ENCODE data around the gene SLC27A3. TPM values are rescaled to one million over a fixed set of nuclear protein-coding genes. Genes with fewer than 3 reads are reported as not detected.
A peak's percentile ranks its signal among the peaks of the same experiment; 100 is the strongest.

Gene SLC27A3
- total RNA-seq, 2 experiments from 2014 or later, result 41.1 to 50.1 TPM

- no peaks in the 10 kb centered on the region for H3K36me3 Mint-ChIP-seq (ENCODE audit: low read depth)
- CTCF ChIA-PET, result interaction anchor here (0.9 to 4.8 kb wide), 3 partner anchors 11 to 193 kb away, joined by 3 to 28 read pairs (median 8); partner anchors contain the start of genes DENND4B and RAB13
- POLR2A ChIA-PET, result interaction anchor here (0.8 to 1.2 kb wide), 2 partner anchors 152 to 192 kb away, joined by 3 to 5 read pairs; partner anchors contain the start of genes DENND4B and RAB13
- no peak for DNase-seq
- peaks cover 81% of the 10 kb centered on the region for H3K4me1 Mint-ChIP-seq (ENCODE audit: low read depth)
- no peak overlapping the region for H3K4me3 Mint-ChIP-seq
- no peak for ATAC-seq
- H3K27me3 Mint-ChIP-seq (ENCODE audit: low read depth), result no peaks in the 10 kb centered on the region
- H3K27ac Mint-ChIP-seq, result peak overlapping the region; percentile 79
- no peaks in the 10 kb centered on the region for H3K9me3 Mint-ChIP-seq (ENCODE audit: insufficient read depth)
These were observed 18.9 kb downstream of the SLC27A3 start for GRCh38 chr1:153793973-153794615.

GRCh38 chr1:153794624-153795329, 19.6 kb downstream of the SLC27A3 start:
- Mint-ChIP-seq H3K4me1 (ENCODE audit: low read depth) (peaks cover 75% of the 10 kb centered on the region), H3K36me3 (ENCODE audit: low read depth) (no peaks in the 10 kb centered on the region), H3K9me3 (ENCODE audit: insufficient read depth) (no peaks in the 10 kb centered on the region), H3K27me3 (ENCODE audit: low read depth) (no peaks in the 10 kb centered on the region), H3K27ac (peak overlapping the region; percentile 79), H3K4me3 (no peak overlapping the region)
- CTCF ChIA-PET, result interaction anchor here (2.9 to 4.6 kb wide), 2 partner anchors 19 to 191 kb away, joined by 11 to 50 read pairs; partner anchors contain the start of genes RAB13 and SLC27A3
- no peak for ATAC-seq
- no peak for DNase-seq
- POLR2A ChIA-PET, result interaction anchor here (0.6 to 1.5 kb wide), 2 partner anchors 19 to 183 kb away, joined by 3 to 5 read pairs; partner anchors contain the start of genes JTB and SLC27A3

- ChIA-PET POLR2A (interaction anchor here (0.6 to 1.6 kb wide), 4 partner anchors 20 to 195 kb away, joined by 3 to 5 read pairs (median 4); partner anchors contain the start of genes JTB and SLC27A3), CTCF (interaction anchor here (0.6 to 4.6 kb wide), 4 partner anchors 10 to 533 kb away, joined by 3 to 50 read pairs (median 7); partner anchors contain the start of genes RAB13 and SLC27A3)
- Mint-ChIP-seq H3K27me3 (ENCODE audit: low read depth) (no peaks in the 10 kb centered on the region), H3K27ac (peak overlapping the region; percentile 57), H3K9me3 (ENCODE audit: insufficient read depth) (no peaks in the 10 kb centered on the region), H3K36me3 (ENCODE audit: low read depth) (no peaks in the 10 kb centered on the region), H3K4me3 (no peak overlapping the region), H3K4me1 (ENCODE audit: low read depth) (peaks cover 69% of the 10 kb centered on the region)
- ATAC-seq (no peak), DNase-seq (no peak)
These were observed 20.2 kb downstream of the SLC27A3 start for GRCh38 chr1:153795330-153795837.

- ChIA-PET CTCF (interaction anchor here (0.6 to 4.6 kb wide), 26 partner anchors 8 to 532 kb away, joined by 3 to 50 read pairs (median 4); partner anchors contain the start of genes CREB3L4, DENND4B, GATAD2B and RAB13), POLR2A (interaction anchor here (1.3 to 1.6 kb wide), 5 partner anchors 134 to 194 kb away, joined by 3 to 5 read pairs (median 4); partner anchors contain the start of genes JTB and RAB13)
- H3K4me1 Mint-ChIP-seq (ENCODE audit: low read depth), result peaks cover 61% of the 10 kb centered on the region
- DNase-seq (peak; percentile 67), ATAC-seq (peak; percentile 42)
- H3K27me3 Mint-ChIP-seq (ENCODE audit: low read depth), result no peaks in the 10 kb centered on the region
- no peaks in the 10 kb centered on the region for H3K36me3 Mint-ChIP-seq (ENCODE audit: low read depth)
- H3K4me3 Mint-ChIP-seq, result no peak overlapping the region
- H3K9me3 Mint-ChIP-seq (ENCODE audit: insufficient read depth), result no peaks in the 10 kb centered on the region
- peak overlapping the region; percentile 79 for H3K27ac Mint-ChIP-seq
These were observed 21.0 kb downstream of the SLC27A3 start for GRCh38 chr1:153795934-153796785.

- ATAC-seq, result peak; percentile 83
- no peaks in the 10 kb centered on the region for H3K27me3 Mint-ChIP-seq (ENCODE audit: low read depth)
- peak; percentile 93 for DNase-seq
- CTCF ChIA-PET, result interaction anchor here (0.8 to 4.6 kb wide), 29 partner anchors 8 to 531 kb away, joined by 3 to 50 read pairs (median 4); partner anchors contain the start of genes CREB3L4, DENND4B, GATAD2B and JTB
- no peak overlapping the region for H3K4me3 Mint-ChIP-seq
- H3K36me3 Mint-ChIP-seq (ENCODE audit: low read depth), result peaks cover 2% of the 10 kb centered on the region
- H3K4me1 Mint-ChIP-seq (ENCODE audit: low read depth), result peaks cover 58% of the 10 kb centered on the region
- H3K9me3 Mint-ChIP-seq (ENCODE audit: insufficient read depth), result no peaks in the 10 kb centered on the region
- POLR2A ChIA-PET, result interaction anchor here (0.6 to 1.6 kb wide), 8 partner anchors 76 to 193 kb away, joined by 3 to 5 read pairs (median 3); partner anchors contain the start of genes DENND4B and RAB13
- peak overlapping the region; percentile 79 for H3K27ac Mint-ChIP-seq
These were observed 21.8 kb downstream of the SLC27A3 start for GRCh38 chr1:153796786-153797659.

- H3K36me3 Mint-ChIP-seq (ENCODE audit: low read depth), result peaks cover 14% of the 10 kb centered on the region
- no peak for ATAC-seq
- no peak for DNase-seq
- H3K27me3 Mint-ChIP-seq (ENCODE audit: low read depth), result no peaks in the 10 kb centered on the region
- no peaks in the 10 kb centered on the region for H3K9me3 Mint-ChIP-seq (ENCODE audit: insufficient read depth)
- H3K4me1 Mint-ChIP-seq (ENCODE audit: low read depth), result peaks cover 60% of the 10 kb centered on the region
- CTCF ChIA-PET, result interaction anchor here (0.6 to 4.6 kb wide), 10 partner anchors 8 to 192 kb away, joined by 3 to 50 read pairs (median 9); partner anchors contain the start of genes DENND4B, RAB13, RPS27 and SLC39A1
- POLR2A ChIA-PET, result interaction anchor here (1.2 to 2.0 kb wide), 2 partner anchors 148 to 195 kb away, joined by 3 to 5 read pairs; partner anchors contain the start of gene DENND4B
- no peak overlapping the region for H3K4me3 Mint-ChIP-seq
- H3K27ac Mint-ChIP-seq, result no peak overlapping the region
These were observed 23.2 kb downstream of the SLC27A3 start for GRCh38 chr1:153798468-153798780.

GRCh38 chr1:153799016-153799415, 23.8 kb downstream of the SLC27A3 start:
- peaks cover 20% of the 10 kb centered on the region for H3K36me3 Mint-ChIP-seq (ENCODE audit: low read depth)
- H3K27ac Mint-ChIP-seq, result no peak overlapping the region
- H3K4me1 Mint-ChIP-seq (ENCODE audit: low read depth), result peaks cover 66% of the 10 kb centered on the region
- no peak for ATAC-seq
- CTCF ChIA-PET, result interaction anchor here (2.6 to 4.6 kb wide), 4 partner anchors 18 to 187 kb away, joined by 9 to 50 read pairs (median 23); partner anchors contain the start of genes DENND4B and RAB13
- H3K27me3 Mint-ChIP-seq (ENCODE audit: low read depth), result no peaks in the 10 kb centered on the region
- POLR2A ChIA-PET, result interaction anchor here (1.2 to 2.0 kb wide), 2 partner anchors 147 to 194 kb away, joined by 3 to 5 read pairs; partner anchors contain the start of gene DENND4B
- H3K9me3 Mint-ChIP-seq (ENCODE audit: insufficient read depth), result no peaks in the 10 kb centered on the region
- no peak overlapping the region for H3K4me3 Mint-ChIP-seq
- DNase-seq, result no peak

GRCh38 chr1:153799566-153800465, 24.6 kb downstream of the SLC27A3 start:
- ChIA-PET POLR2A (interaction anchor here (2.0 kb wide), 1 partner anchor 146 kb away, joined by 5 read pairs; the partner anchor contains the start of gene DENND4B), CTCF (interaction anchor here (4.6 to 5.9 kb wide), 2 partner anchors 186 kb away, joined by 32 to 50 read pairs; partner anchors contain the start of gene RAB13)
- no peaks in the 10 kb centered on the region for H3K9me3 Mint-ChIP-seq (ENCODE audit: insufficient read depth)
- H3K27me3 Mint-ChIP-seq (ENCODE audit: low read depth), result no peaks in the 10 kb centered on the region
- peaks cover 65% of the 10 kb centered on the region for H3K4me1 Mint-ChIP-seq (ENCODE audit: low read depth)
- DNase-seq (no peak), ATAC-seq (no peak)
- H3K27ac Mint-ChIP-seq, result no peak overlapping the region
- H3K4me3 Mint-ChIP-seq, result no peak overlapping the region
- peaks cover 20% of the 10 kb centered on the region for H3K36me3 Mint-ChIP-seq (ENCODE audit: low read depth)

- ChIA-PET CTCF (interaction anchor here (5.9 kb wide), 1 partner anchor 186 kb away, joined by 32 read pairs; the partner anchor contains the start of gene RAB13), POLR2A (interaction anchor here (0.7 kb wide), 1 partner anchor 25 kb away, joined by 3 read pairs; the partner anchor contains the start of gene SLC27A3)
- DNase-seq (no peak), ATAC-seq (no peak)
- Mint-ChIP-seq H3K27me3 (ENCODE audit: low read depth) (no peaks in the 10 kb centered on the region), H3K27ac (no peak overlapping the region), H3K36me3 (ENCODE audit: low read depth) (peaks cover 24% of the 10 kb centered on the region), H3K4me3 (no peak overlapping the region), H3K9me3 (ENCODE audit: insufficient read depth) (no peaks in the 10 kb centered on the region), H3K4me1 (ENCODE audit: low read depth) (peaks cover 67% of the 10 kb centered on the region)
These were observed 25.3 kb downstream of the SLC27A3 start for GRCh38 chr1:153800516-153800915.

Measured in activated CD8-positive, alpha-beta T cell treated with anti-CD3 and anti-CD28 coated beads, Interleukin-2, amount 10 ng/mL, durations not matched to agents 7 days and 5 days (primary cell).